ENCODE results near the gene BGN.

The BGN gene

GRCh38 chrX:153495903-153496589 is 1.3 kb downstream of the BGN start:
- no peak for DNase-seq (ENCODE audit: low read depth)

GRCh38 chrX:153496590-153496959 is 1.8 kb downstream of the BGN start:
- no peak for TF ChIP-seq CTCF (IDR thresholded peaks at IDR 0.05; ENCODE audit: insufficient read depth, low read depth, low read length, missing control alignments)
- H3K4me3 ChIP-seq (ENCODE audit: low read depth, low read length), result no peak overlapping the region
- no peak for DNase-seq (ENCODE audit: low read depth)

More at GRCh38 chrX:153495903-153496589, 1.3 kb downstream of the BGN start:
- TF ChIP-seq CTCF (IDR thresholded peaks at IDR 0.05; ENCODE audit: insufficient read depth, low read depth, low read length, missing control alignments), result no peak
- H3K4me3 ChIP-seq (ENCODE audit: low read depth, low read length), result no peak overlapping the region

GRCh38 chrX:153498453-153498852 is 3.7 kb downstream of the BGN start:
- TF ChIP-seq CTCF (IDR thresholded peaks at IDR 0.05; ENCODE audit: insufficient read depth, low read depth, low read length, missing control alignments), result no peak
- no peak for DNase-seq (ENCODE audit: low read depth)
- H3K4me3 ChIP-seq (ENCODE audit: low read depth, low read length), result no peak overlapping the region

- no peak for DNase-seq (ENCODE audit: low read depth)
- TF ChIP-seq CTCF (IDR thresholded peaks at IDR 0.05; ENCODE audit: insufficient read depth, low read depth, low read length, missing control alignments), result no peak
These were observed 4.6 kb downstream of the BGN start for GRCh38 chrX:153499341-153499740.

GRCh38 chrX:153499876-153500275 is 5.1 kb downstream of the BGN start:
- TF ChIP-seq CTCF (IDR thresholded peaks at IDR 0.05; ENCODE audit: insufficient read depth, low read depth, low read length, missing control alignments), result no peak
- no peak for DNase-seq (ENCODE audit: low read depth)
- no peak overlapping the region for H3K4me3 ChIP-seq (ENCODE audit: low read depth, low read length)

More at GRCh38 chrX:153499341-153499740, 4.6 kb downstream of the BGN start:
- H3K4me3 ChIP-seq (ENCODE audit: low read depth, low read length), result no peak overlapping the region

GRCh38 chrX:153500676-153501280 is 6.0 kb downstream of the BGN start:
- DNase-seq (ENCODE audit: low read depth), result no peak
- H3K4me3 ChIP-seq (ENCODE audit: low read depth, low read length), result no peak overlapping the region
- no peak for TF ChIP-seq CTCF (IDR thresholded peaks at IDR 0.05; ENCODE audit: insufficient read depth, low read depth, low read length, missing control alignments)

GRCh38 chrX:153501530-153501929 is 6.8 kb downstream of the BGN start:
- no peak overlapping the region for H3K4me3 ChIP-seq (ENCODE audit: low read depth, low read length)
- no peak for TF ChIP-seq CTCF (IDR thresholded peaks at IDR 0.05; ENCODE audit: insufficient read depth, low read depth, low read length, missing control alignments)
- no peak for DNase-seq (ENCODE audit: low read depth)

Data from GM12865 (cell line).